ENCODE measurements around the gene FAAP20. TPM values are rescaled to one million over a fixed set of nuclear protein-coding genes. Genes with fewer than 3 reads are reported as not detected.

Gene FAAP20
- total and polyA plus RNA-seq, 2 donors (not counting 3 experiments of a cell fraction or from before 2014, with no cell fraction given) = 31.5 to 62.6 TPM

GRCh38 chr1:2208309-2209239 is 14.0 kb upstream of the FAAP20 start:
- peak overlapping the region; percentile 42 for H2AFZ ChIP-seq (ENCODE audit: low read depth, low read length)

GRCh38 chr1:2206813-2207487 is 12.4 kb upstream of the FAAP20 start:
- FAIRE-seq (no peak), DNase-seq (ENCODE audit: low read depth, low spot score) (no peak)
- dilution Hi-C loops (cut with MboI; ENCODE audit: extremely low pct_ligation_motif_present, low sequenced_read_pairs) (no loop called here), intact Hi-C loops (cut with micrococcal nuclease) (no loop called here)
- no peak overlapping the region for H3K4me2 ChIP-seq (ENCODE audit: insufficient read depth, low read length)
- TF ChIP-seq EZH2 (IDR thresholded peaks at IDR 0.05; ENCODE audit: borderline replicate concordance, low read depth, low read length, severe bottlenecking) = no peak
- TF ChIP-seq MAX (IDR thresholded peaks at IDR 0.05; ENCODE audit: insufficient read depth, insufficient read length) = no peak
- no peak for TF ChIP-seq POLR2A (IDR thresholded peaks at IDR 0.05; ENCODE audit: low read depth, low read length)
- TF ChIP-seq POLR2AphosphoS5 (IDR thresholded peaks at IDR 0.05; ENCODE audit: insufficient read depth, low read depth, low read length) = no peak
- no peak for TF ChIP-seq GATA2 (IDR thresholded peaks at IDR 0.05; ENCODE audit: insufficient read depth, insufficient read length, low read depth, low read length)
- no peak for TF ChIP-seq CTCF (IDR thresholded peaks at IDR 0.05; ENCODE audit: extremely low read depth in 1 of 2, insufficient read depth in 1 of 2, low read depth in 1 of 2, low read length in 2 of 2)
- no peak for TF ChIP-seq FOS (IDR thresholded peaks at IDR 0.05; ENCODE audit: borderline replicate concordance, insufficient read depth, low read length)
- no peak for TF ChIP-seq JUN (IDR thresholded peaks at IDR 0.05; ENCODE audit: borderline replicate concordance, insufficient read depth, insufficient read length, low read depth)
- no peak for TF ChIP-seq MYC (IDR thresholded peaks at IDR 0.05; ENCODE audit: low read depth, low read length)
- no peaks in the 10 kb centered on the region for H3K36me3 ChIP-seq (ENCODE audit: control insufficient read depth in 2 of 2, extremely low read depth in 1 of 2, insufficient read depth in 2 of 2, low read length in 2 of 2)
- peak overlapping the region; percentile 37 for H2AFZ ChIP-seq (ENCODE audit: low read depth, low read length)
- ChIA-PET POLR2A (interaction anchor here (0.6 kb wide), 1 partner anchor 8 kb away, joined by 6 read pairs; no protein-coding TSS in a partner anchor), CTCF (interaction anchor here (0.7 to 3.7 kb wide), 6 partner anchors 12 to 175 kb away, joined by 3 to 24 read pairs (median 4); partner anchors contain the start of genes FAAP20 and SKI)
- H3K79me2 ChIP-seq (ENCODE audit: control insufficient read depth, insufficient read depth, low read length) = no peaks in the 10 kb centered on the region
- no peak overlapping the region for H3K9ac ChIP-seq (replicated peaks; ENCODE audit: extremely low read depth, insufficient read depth, low read length)
- H3K9me1 ChIP-seq (replicated peaks; ENCODE audit: control insufficient read depth, extremely low read depth, insufficient read depth, low read length) = no peaks in the 10 kb centered on the region
- H3K4me1 ChIP-seq (ENCODE audit: control insufficient read depth, extremely low read depth, insufficient read depth, low read length) = peaks cover 30% of the 10 kb centered on the region
- peak overlapping the region; percentile 21 for H3K27ac ChIP-seq (ENCODE audit: insufficient read depth, low read depth, low read length)
- no peak overlapping the region for H3K4me3 ChIP-seq (replicated peaks in 1 of 3; ENCODE audit: insufficient read depth in 1 of 3, low read depth in 1 of 3, low read length in 3 of 3)
- H3K27me3 ChIP-seq (ENCODE audit: control insufficient read depth in 2 of 2, insufficient read depth in 2 of 2, low read length in 2 of 2) = no peaks in the 10 kb centered on the region
- H3K9me3 ChIP-seq (replicated peaks; ENCODE audit: control insufficient read depth, insufficient read depth, low read length) = no peaks in the 10 kb centered on the region
- BruUV-seq (replicated peaks) = no TSS peak
- no peaks in the 10 kb centered on the region for H4K20me1 ChIP-seq (replicated peaks; ENCODE audit: control insufficient read depth, extremely low read depth, insufficient read depth, low read length)

More at GRCh38 chr1:2208309-2209239, 14.0 kb upstream of the FAAP20 start:
- dilution Hi-C loops (cut with MboI; ENCODE audit: extremely low pct_ligation_motif_present, low sequenced_read_pairs) = no loop called here
- FAIRE-seq (peak; percentile 69), DNase-seq (ENCODE audit: low read depth, low spot score) (peak; percentile 76)
- BruUV-seq (replicated peaks) = no TSS peak
- no peak overlapping the region for H3K9ac ChIP-seq (replicated peaks; ENCODE audit: extremely low read depth, insufficient read depth, low read length)
- no peaks in the 10 kb centered on the region for H3K79me2 ChIP-seq (ENCODE audit: control insufficient read depth, insufficient read depth, low read length)
- intact Hi-C loops (cut with micrococcal nuclease) = no loop called here
- peak; percentile 18 for TF ChIP-seq POLR2AphosphoS5 (IDR thresholded peaks at IDR 0.05; ENCODE audit: insufficient read depth, low read depth, low read length)
- TF ChIP-seq MYC (IDR thresholded peaks at IDR 0.05; ENCODE audit: low read depth, low read length) = no peak
- no peaks in the 10 kb centered on the region for H3K9me1 ChIP-seq (replicated peaks; ENCODE audit: control insufficient read depth, extremely low read depth, insufficient read depth, low read length)
- no peaks in the 10 kb centered on the region for H3K27me3 ChIP-seq (ENCODE audit: control insufficient read depth in 2 of 2, insufficient read depth in 2 of 2, low read length in 2 of 2)
- H3K4me2 ChIP-seq (ENCODE audit: insufficient read depth, low read length) = no peak overlapping the region
- H3K27ac ChIP-seq (ENCODE audit: insufficient read depth, low read depth, low read length) = peak overlapping the region; percentile 30
- CTCF ChIA-PET = interaction anchor here (0.7 to 3.7 kb wide), 3 partner anchors 21 to 173 kb away, joined by 3 to 24 read pairs (median 4); no protein-coding TSS in a partner anchor
- no peaks in the 10 kb centered on the region for H3K9me3 ChIP-seq (replicated peaks; ENCODE audit: control insufficient read depth, insufficient read depth, low read length)
- no peaks in the 10 kb centered on the region for H4K20me1 ChIP-seq (replicated peaks; ENCODE audit: control insufficient read depth, extremely low read depth, insufficient read depth, low read length)
- H3K36me3 ChIP-seq (ENCODE audit: control insufficient read depth in 2 of 2, extremely low read depth in 1 of 2, insufficient read depth in 2 of 2, low read length in 2 of 2) = no peaks in the 10 kb centered on the region
- H3K4me3 ChIP-seq (replicated peaks in 1 of 3; ENCODE audit: insufficient read depth in 1 of 3, low read depth in 1 of 3, low read length in 3 of 3) = no peak overlapping the region
- peaks cover 42% of the 10 kb centered on the region for H3K4me1 ChIP-seq (ENCODE audit: control insufficient read depth, extremely low read depth, insufficient read depth, low read length)
- POLR2A ChIA-PET = interaction anchor here (1.3 kb wide), 1 partner anchor 19 kb away, joined by 3 read pairs; the partner anchor contains the start of gene SKI
